Raji (cell line): ENCODE data around the gene BAK1.

Experiments used
- POLR2A ChIP-seq: IDR thresholded peaks from 2 replicates; pipeline ENCODE4 v1.6.1; 2011; ENCODE audit warnings: low read depth, low read length, control low read depth; ENCODE audit not compliant: insufficient read depth

Gene BAK1

DNA sequence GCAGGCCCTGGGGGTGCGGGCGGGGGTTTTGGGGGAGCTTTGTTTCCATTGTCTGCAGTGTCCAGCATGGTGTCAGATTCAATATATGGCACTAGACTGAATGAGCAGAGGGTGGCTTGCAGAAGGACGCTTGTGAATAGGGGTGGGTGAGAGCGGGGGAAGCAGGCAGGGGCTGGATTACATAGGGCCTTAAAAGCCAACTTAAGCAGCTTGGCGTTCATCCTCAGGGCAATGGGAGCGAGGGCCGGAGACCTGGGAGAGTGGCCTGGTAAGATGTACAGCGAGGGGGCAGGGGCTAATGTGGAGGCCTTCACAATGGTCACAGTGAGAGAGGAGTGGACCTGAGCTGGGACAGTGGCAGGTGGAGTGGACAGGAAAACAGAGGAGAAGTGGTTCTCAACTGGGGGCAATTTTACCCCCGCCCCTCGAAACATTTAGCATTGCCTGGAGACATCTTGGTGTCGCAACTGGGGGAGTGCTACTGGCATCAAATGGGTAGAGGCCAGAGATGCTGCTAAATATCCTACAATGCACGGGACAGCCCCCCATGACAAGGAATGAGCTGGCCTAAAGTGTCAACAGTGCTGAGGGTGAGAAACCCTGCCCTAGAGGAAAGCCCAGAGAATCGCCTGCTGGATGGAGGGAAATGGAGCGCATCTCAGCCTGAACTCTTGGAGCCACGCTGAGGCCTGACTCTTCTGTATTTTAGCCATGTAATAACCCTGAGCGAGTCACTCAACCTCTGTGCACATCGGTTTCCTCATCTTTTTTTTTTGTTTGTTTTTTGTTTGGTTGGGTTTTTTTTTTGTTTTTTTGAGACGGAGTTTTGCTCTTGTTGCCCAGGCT is 15.1 kb upstream of the BAK1 start:
- no peak for TF ChIP-seq POLR2A

DNA sequence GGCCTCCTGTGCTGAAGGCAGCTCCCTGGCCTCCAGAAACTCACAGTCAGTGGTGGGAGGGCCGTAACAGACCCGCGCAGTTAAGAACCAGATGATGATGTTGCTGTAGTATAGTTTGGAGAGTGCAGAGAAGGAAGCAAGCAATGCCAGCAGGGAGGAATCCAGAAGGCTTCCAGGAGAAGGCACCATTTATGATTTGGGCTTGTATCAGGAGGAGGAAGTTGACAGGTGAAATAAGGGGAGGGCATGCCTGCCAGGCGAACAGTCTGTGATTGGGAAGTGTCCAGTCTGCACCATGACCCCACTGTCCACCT is 13.3 kb upstream of the BAK1 start:
- no peak for TF ChIP-seq POLR2A

- no peak for TF ChIP-seq POLR2A
These were observed 12.7 kb upstream of the BAK1 start for GRCh38 chr6:33592595-33593413.

GRCh38 chr6:33592280-33592594 is 12.2 kb upstream of the BAK1 start:
- TF ChIP-seq POLR2A, result no peak

GRCh38 chr6:33591424-33592032 is 11.5 kb upstream of the BAK1 start:
- no peak for TF ChIP-seq POLR2A

- no peak for TF ChIP-seq POLR2A
These were observed 10.6 kb upstream of the BAK1 start for GRCh38 chr6:33590531-33591198.

- no peak for TF ChIP-seq POLR2A
These were observed 9.9 kb upstream of the BAK1 start for GRCh38 chr6:33589731-33590530.

DNA sequence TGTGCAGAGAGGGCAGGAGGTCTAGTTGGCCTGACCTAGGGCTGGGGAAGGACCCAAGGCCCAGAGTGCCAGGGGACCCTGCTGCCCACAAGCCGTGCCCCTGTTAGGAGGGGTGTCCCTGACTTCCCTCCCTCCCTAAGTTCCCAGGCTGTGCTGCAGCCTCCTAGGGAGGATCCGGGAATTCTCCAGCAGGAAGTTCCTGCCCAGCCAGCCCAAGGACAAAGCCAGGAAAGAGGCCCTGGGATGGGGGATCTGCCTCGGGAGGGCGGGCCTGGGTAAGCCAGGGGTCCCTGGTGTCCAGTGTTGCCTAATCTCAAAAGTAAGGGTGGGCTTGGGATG is 9.3 kb upstream of the BAK1 start:
- no peak for TF ChIP-seq POLR2A

GRCh38 chr6:33588894-33589293 is 8.8 kb upstream of the BAK1 start:
- TF ChIP-seq POLR2A, result no peak

GRCh38 chr6:33587529-33587928 is 7.5 kb upstream of the BAK1 start:
- TF ChIP-seq POLR2A, result no peak

DNA sequence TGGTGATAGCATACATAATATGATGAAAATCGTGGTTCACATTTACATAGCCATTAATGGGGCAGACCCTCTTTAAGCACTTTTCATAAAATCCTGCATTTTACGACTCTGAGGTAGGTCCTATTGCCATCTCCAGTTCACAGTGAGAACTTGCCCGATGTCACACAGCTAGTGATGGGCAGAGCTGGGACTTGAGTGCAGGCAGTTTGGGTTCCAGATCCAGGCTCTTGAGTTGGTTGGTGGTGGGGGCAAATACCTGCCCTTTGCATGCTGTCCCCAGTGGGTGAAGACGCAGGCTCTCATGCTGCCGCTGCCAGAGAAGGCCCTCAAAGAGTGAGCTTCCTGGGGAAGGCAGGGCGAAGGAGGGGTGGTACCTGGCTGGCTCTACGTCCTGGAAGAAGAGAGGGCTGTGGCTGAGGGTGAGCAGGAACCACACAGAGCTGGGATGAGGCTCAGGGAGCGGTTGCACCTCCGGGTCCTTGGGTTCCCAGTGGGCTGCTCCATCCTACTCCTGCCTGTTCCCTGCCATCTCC is 6.1 kb upstream of the BAK1 start:
- no peak for TF ChIP-seq POLR2A

GRCh38 chr6:33585403-33586107 is 5.5 kb upstream of the BAK1 start:
- peak; percentile 60 for TF ChIP-seq POLR2A

- TF ChIP-seq POLR2A, result no peak
These were observed 4.8 kb upstream of the BAK1 start for GRCh38 chr6:33584700-33585402.

- no peak for TF ChIP-seq POLR2A
These were observed 3.6 kb upstream of the BAK1 start for GRCh38 chr6:33583591-33584155.

- TF ChIP-seq POLR2A, result no peak
These were observed 1.1 kb upstream of the BAK1 start for GRCh38 chr6:33581186-33581585.
